ENCODE data around the gene GIT2.
A peak's percentile ranks its signal among the peaks of the same experiment; 100 is the strongest.
"Not testable (repeated sequence)": the region's sequence is repeated elsewhere in the genome, so short reads cannot be mapped to it uniquely, and the experiment has no call there.

GIT2 gene

GRCh38 chr12:110004598-110004997, 8.4 kb upstream of the GIT2 start:
- no peak for DNase-seq (ENCODE audit: low read depth)

- no peak for DNase-seq (ENCODE audit: low read depth)
Observed at GRCh38 chr12:110002676-110003515, 6.7 kb upstream of the GIT2 start.

GRCh38 chr12:110001596-110001995, 5.4 kb upstream of the GIT2 start:
- no peak for DNase-seq (ENCODE audit: low read depth)

- no peak for DNase-seq (ENCODE audit: low read depth)
Observed at GRCh38 chr12:109999983-110000505, 3.9 kb upstream of the GIT2 start.

- no peak for DNase-seq (ENCODE audit: low read depth)
Observed at GRCh38 chr12:109999649-109999971, 3.4 kb upstream of the GIT2 start.

- DNase-seq (ENCODE audit: low read depth): peak; percentile 65
Observed at GRCh38 chr12:109998904-109999648, 2.9 kb upstream of the GIT2 start, which contains the start of gene ANKRD13A. Gene ANKRD13A (plus strand): TSS chr12:109999430. CDS start chr12:109999689, 259 bp downstream.

GRCh38 chr12:109998241-109998903, 2.2 kb upstream of the GIT2 start:
- no peak for DNase-seq (ENCODE audit: low read depth)

- DNase-seq (ENCODE audit: low read depth): no peak
Observed at GRCh38 chr12:109997393-109997792, 1.2 kb upstream of the GIT2 start.

- no peak for DNase-seq (ENCODE audit: low read depth)
Observed at GRCh38 chr12:109996483-109996853, 300 bp upstream of the GIT2 start.

- no peak for DNase-seq (ENCODE audit: low read depth)
Observed at GRCh38 chr12:109995361-109995685, 845 bp downstream of the GIT2 start.

GRCh38 chr12:109994401-109995175, 1.6 kb downstream of the GIT2 start:
- no peak for DNase-seq (ENCODE audit: low read depth)

GRCh38 chr12:109993091-109993490, 3.1 kb downstream of the GIT2 start:
- no peak for DNase-seq (ENCODE audit: low read depth)

GRCh38 chr12:109991586-109991985, 4.6 kb downstream of the GIT2 start:
- no peak for DNase-seq (ENCODE audit: low read depth)

GRCh38 chr12:109989380-109989779, 6.8 kb downstream of the GIT2 start:
- no peak for DNase-seq (ENCODE audit: low read depth)

GRCh38 chr12:109988903-109989302, 7.3 kb downstream of the GIT2 start:
- DNase-seq (ENCODE audit: low read depth): no peak

GRCh38 chr12:109988274-109988673, 7.9 kb downstream of the GIT2 start:
- DNase-seq (ENCODE audit: low read depth): no peak

- no peak for DNase-seq (ENCODE audit: low read depth)
Observed at GRCh38 chr12:109987615-109988014, 8.6 kb downstream of the GIT2 start.

- DNase-seq (ENCODE audit: low read depth): not testable (repeated sequence)
Observed at GRCh38 chr12:109986236-109986635, 9.9 kb downstream of the GIT2 start.

GRCh38 chr12:109983432-109984142, 12.6 kb downstream of the GIT2 start:
- no peak for DNase-seq (ENCODE audit: low read depth)

- DNase-seq (ENCODE audit: low read depth): no peak
Observed at GRCh38 chr12:109982210-109982609, 14.0 kb downstream of the GIT2 start.

- no peak for DNase-seq (ENCODE audit: low read depth)
Observed at GRCh38 chr12:109981311-109981710, 14.9 kb downstream of the GIT2 start.
